Measurements from ENCODE around the gene DAAM2.
A peak's percentile ranks its signal among the peaks of the same experiment; 100 is the strongest.

DAAM2 gene

DNA sequence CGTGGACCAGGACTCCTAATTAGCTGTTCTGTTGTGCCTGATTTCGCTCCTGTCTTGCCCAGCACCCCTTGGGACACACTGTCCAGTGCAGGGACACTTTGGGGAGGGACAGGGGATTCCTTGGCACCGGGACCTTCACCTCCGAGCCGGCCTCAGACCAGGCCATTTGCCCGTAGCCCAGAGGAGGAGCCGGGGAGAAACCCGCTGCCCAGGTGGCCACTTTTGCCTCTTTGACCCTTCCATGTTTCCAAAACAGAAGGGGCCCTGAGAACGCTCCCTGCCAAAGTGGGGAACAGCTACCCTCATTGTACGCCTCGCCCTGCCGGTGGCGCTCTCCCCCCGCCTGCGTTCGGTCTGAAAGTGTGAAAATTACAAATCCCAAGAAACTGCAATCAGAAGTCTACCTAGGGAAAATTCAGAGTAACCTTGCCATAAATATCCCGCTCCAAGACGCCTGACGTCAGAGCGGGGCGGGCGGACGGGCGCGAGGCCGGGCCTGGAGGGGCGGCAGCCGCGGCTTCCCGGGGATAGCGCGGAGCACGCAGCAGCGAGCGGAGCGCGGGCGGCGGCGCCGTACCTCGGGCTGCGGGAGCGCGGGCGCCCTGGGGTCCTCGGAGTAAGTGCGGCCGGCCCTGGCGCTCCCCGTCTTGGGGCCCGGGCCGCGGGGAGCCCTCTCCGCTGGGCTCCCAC is at the start of gene DAAM2:
Gene DAAM2 (plus strand): TSS at position 527 of the 690 bp plus-strand sequence. CDS start 63,927 bp downstream, outside the sequence.
- H3K4me3 ChIP-seq (ENCODE audit: low read depth, low read length) = peak within 1 kb of the TSS; percentile 53
- no peak for DNase-seq (ENCODE audit: low read depth)
- TF ChIP-seq, protein P1, sequence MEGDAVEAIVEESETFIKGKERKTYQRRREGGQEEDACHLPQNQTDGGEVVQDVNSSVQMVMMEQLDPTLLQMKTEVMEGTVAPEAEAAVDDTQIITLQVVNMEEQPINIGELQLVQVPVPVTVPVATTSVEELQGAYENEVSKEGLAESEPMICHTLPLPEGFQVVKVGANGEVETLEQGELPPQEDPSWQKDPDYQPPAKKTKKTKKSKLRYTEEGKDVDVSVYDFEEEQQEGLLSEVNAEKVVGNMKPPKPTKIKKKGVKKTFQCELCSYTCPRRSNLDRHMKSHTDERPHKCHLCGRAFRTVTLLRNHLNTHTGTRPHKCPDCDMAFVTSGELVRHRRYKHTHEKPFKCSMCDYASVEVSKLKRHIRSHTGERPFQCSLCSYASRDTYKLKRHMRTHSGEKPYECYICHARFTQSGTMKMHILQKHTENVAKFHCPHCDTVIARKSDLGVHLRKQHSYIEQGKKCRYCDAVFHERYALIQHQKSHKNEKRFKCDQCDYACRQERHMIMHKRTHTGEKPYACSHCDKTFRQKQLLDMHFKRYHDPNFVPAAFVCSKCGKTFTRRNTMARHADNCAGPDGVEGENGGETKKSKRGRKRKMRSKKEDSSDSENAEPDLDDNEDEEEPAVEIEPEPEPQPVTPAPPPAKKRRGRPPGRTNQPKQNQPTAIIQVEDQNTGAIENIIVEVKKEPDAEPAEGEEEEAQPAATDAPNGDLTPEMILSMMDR (IDR thresholded peaks at IDR 0.05; ENCODE audit: low read depth, low read length, missing control alignments) = peak; percentile 34
- in situ Hi-C loops (cut with HindIII; ENCODE audit: low sequenced_read_pairs) = no loop called here

DNA sequence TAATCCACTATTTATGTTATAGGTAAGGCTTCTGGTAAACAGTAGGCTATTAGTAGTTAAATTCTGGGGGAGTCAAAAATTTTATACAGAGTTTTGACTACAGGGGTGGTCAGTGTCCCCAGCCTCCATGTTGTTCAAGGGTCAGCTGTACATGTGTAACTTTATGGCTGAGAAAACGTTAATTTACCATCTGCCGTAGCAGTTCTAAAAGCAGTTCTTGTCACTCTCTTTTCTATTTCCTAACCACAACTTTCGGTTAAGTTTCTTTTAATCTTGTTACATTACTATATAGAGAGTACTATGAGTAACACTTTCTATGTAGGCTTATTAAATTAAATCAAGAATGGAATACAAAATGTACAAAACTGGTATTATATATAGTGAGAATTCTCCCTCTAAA is 45.4 kb upstream of the DAAM2 start:
- TF ChIP-seq, protein P1 (IDR thresholded peaks at IDR 0.05; ENCODE audit: low read depth, low read length, missing control alignments) = no peak
- no peak for DNase-seq (ENCODE audit: low read depth)
- in situ Hi-C loops (cut with HindIII; ENCODE audit: low sequenced_read_pairs) = no loop called here
- no peak overlapping the region for H3K4me3 ChIP-seq (ENCODE audit: low read depth, low read length)

DNA sequence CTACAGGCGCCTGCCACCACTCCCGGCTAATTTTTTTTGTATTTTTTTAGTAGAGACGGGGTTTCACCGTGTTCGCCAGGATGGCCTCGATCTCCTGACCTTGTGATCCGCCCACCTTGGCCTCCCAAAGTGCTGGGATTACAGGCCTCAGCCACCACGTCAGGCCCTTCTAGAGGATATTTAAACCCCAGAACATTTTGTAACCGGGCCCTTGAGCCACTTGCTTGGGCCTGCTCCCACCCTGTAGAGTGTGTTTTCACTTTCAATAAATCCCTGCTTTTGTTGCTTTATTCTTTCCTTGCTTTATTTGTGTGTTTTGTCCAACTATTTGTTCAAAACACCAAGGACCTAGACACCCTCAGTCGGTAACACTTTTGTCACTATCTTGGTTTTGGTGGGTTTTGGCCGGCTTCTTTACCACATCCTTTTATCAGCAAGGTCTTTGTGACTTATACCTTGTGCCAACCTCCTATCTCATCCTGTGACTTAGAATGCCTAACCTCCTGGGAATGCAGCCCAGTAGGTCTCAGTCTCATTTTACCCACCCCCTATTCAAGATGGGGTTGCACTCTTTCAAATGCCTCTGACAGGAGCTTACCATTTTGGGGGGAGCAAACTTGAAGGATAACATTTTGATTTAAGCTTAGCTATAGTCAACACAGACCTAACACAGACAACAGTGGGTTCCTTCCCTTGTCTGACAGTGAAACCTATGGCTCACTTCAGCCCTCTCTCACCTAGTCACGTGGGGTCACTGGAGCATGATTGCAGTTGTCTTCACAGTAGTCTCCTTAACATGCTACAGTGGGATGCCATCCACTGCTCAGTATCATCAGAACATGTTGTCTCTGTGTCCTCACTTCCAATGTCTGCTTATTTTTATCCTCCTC is 39.1 kb upstream of the DAAM2 start:
- in situ Hi-C loops (cut with HindIII; ENCODE audit: low sequenced_read_pairs) = no loop called here
- TF ChIP-seq, protein P1 (IDR thresholded peaks at IDR 0.05; ENCODE audit: low read depth, low read length, missing control alignments) = no peak
- no peak for DNase-seq (ENCODE audit: low read depth)
- H3K4me3 ChIP-seq (ENCODE audit: low read depth, low read length) = no peak overlapping the region

DNA sequence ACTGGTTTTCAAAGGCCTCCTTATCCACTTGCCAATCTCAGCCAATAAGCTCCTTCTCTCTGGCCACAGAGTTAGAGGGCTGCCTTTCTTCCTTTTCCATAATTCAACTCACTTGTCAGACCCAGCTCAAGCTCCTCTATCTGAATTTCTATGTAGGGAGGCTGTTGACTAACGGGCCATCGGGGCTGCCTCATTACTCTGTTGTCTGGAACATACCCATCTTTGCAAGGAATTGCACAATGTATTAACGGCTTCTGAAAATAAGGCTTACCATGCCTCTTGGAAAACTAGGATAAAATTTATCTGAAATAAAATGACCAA is 38.5 kb upstream of the DAAM2 start:
- DNase-seq (ENCODE audit: low read depth) = no peak
- in situ Hi-C loops (cut with HindIII; ENCODE audit: low sequenced_read_pairs) = no loop called here
- TF ChIP-seq, protein P1 (IDR thresholded peaks at IDR 0.05; ENCODE audit: low read depth, low read length, missing control alignments) = no peak
- no peak overlapping the region for H3K4me3 ChIP-seq (ENCODE audit: low read depth, low read length)

DNA sequence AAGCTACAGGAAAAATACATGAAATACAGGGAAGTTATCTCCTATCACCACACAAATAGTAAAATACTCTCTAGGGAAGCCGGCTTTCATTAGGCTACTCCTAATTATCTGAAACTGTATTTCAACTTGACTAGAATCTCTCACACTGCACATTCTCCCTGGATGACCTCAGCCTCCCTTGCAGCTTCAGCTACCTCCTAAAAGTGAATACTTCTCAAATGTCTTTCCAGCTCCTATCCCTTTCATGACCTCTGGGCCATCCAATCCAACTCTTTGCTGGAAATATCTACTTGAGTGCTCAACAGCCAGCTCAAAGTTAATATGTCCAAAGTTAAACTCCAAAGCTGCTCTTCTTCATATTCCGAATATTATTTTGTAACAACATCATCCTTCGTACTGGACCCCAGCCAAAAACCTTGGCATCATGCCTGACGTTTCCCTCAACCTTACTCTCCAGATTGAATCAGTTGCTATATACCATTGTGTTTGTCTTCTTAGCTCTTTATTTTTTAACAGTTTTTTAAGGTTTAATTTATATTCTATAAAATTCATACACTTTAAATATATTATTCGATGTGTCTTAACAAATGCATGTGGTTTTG is 37.6 kb upstream of the DAAM2 start:
- in situ Hi-C loops (cut with HindIII; ENCODE audit: low sequenced_read_pairs) = no loop called here
- TF ChIP-seq, protein P1 (IDR thresholded peaks at IDR 0.05; ENCODE audit: low read depth, low read length, missing control alignments) = no peak

DNA sequence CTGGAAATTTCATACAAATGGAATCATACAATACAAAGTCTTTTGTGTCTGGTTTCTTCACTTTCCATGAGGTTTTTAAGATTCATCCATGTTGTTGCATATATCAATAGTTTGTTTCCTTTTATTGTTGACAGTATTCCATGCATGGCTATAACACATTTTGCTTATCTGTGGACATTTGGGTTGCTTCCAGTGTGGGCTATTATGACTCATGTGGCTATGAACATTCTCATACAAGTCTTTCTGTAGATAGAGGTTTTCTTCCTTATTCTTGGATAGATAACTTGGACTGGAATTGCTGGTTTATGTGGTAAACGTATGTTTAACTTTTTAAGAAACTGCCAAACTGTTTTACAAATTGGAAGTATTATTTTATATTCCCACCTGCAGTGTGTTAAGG is 36.9 kb upstream of the DAAM2 start:
- TF ChIP-seq, protein P1 (IDR thresholded peaks at IDR 0.05; ENCODE audit: low read depth, low read length, missing control alignments) = no peak
- DNase-seq (ENCODE audit: low read depth) = peak; percentile 34
- H3K4me3 ChIP-seq (ENCODE audit: low read depth, low read length) = no peak overlapping the region
- in situ Hi-C loops (cut with HindIII; ENCODE audit: low sequenced_read_pairs) = no loop called here

More for the DNA sequence above, 37.6 kb upstream of the DAAM2 start:
- no peak overlapping the region for H3K4me3 ChIP-seq (ENCODE audit: low read depth, low read length)
- DNase-seq (ENCODE audit: low read depth) = no peak

All from astrocyte of the cerebellum (primary cell).